KMS-11 (cell line): ENCODE data around the gene COL5A1.

Experiments used
- H2AFZ ChIP-seq: fragments of 200-600 bp; sonication (generic); 2 replicates; pipeline ENCODE4 v1.6.1; 2016; ENCODE audit warnings: antibody characterized with exemption, mixed run types, low read depth
- H3K27ac ChIP-seq: fragments of 200-600 bp; sonication (generic); 2 replicates; pipeline ENCODE4 v1.6.1; 2016; ENCODE audit warnings: mild to moderate bottlenecking, mixed run types
- H3K27me3 ChIP-seq: fragments of 200-600 bp; sonication (generic); 2 replicates; pipeline ENCODE4 v1.6.1; 2017; ENCODE audit warnings: mild to moderate bottlenecking, low read depth, mixed run types, moderate library complexity; ENCODE audit not compliant: insufficient read depth
- H3K36me3 ChIP-seq: fragments of 200-600 bp; sonication (generic); 2 replicates; pipeline ENCODE4 v1.6.1; 2017; ENCODE audit warnings: mild to moderate bottlenecking, mixed run types; ENCODE audit not compliant: insufficient read depth
- H3K4me1 ChIP-seq: fragments of 200-600 bp; sonication (generic); 2 replicates; pipeline ENCODE4 v1.6.1; 2016; ENCODE audit warnings: mild to moderate bottlenecking, low read depth, mixed run types; ENCODE audit not compliant: poor library complexity, severe bottlenecking
- H3K4me2 ChIP-seq: fragments of 200-600 bp; sonication (generic); 2 replicates; pipeline ENCODE4 v1.7.0; 2016; ENCODE audit warnings: mild to moderate bottlenecking, mixed run types
- H3K4me3 ChIP-seq: fragments of 200-600 bp; sonication (generic); IDR thresholded peaks from 2 replicates; pipeline ENCODE4 v1.6.1; 2017; ENCODE audit warnings: low read depth, low read length, mixed read lengths; ENCODE audit not compliant: insufficient read depth
- H3K79me2 ChIP-seq: fragments of 200-600 bp; sonication (generic); 2 replicates; pipeline ENCODE4 v1.6.1; 2016; ENCODE audit warnings: low read depth, mixed run types; ENCODE audit not compliant: insufficient read depth
- H3K9ac ChIP-seq: fragments of 200-600 bp; sonication (generic); 2 replicates; pipeline ENCODE4 v1.6.1; 2016; ENCODE audit warnings: mild to moderate bottlenecking, mixed run types
- H4K20me1 ChIP-seq: fragments of 200-600 bp; sonication (generic); 2 replicates; pipeline ENCODE4 v1.6.1; 2016; ENCODE audit warnings: mild to moderate bottlenecking, mixed run types; ENCODE audit not compliant: insufficient read depth
- CTCF ChIP-seq: fragments of 200-600 bp; sonication (generic); conservative IDR thresholded peaks from 2 replicates; pipeline ENCODE4 v1.6.1; 2017; ENCODE audit warnings: low read depth, mild to moderate bottlenecking, antibody characterized with exemption, low read length, moderate library complexity, mixed read lengths

COL5A1 gene

GRCh38 chr9:134778156-134778555 is 136.6 kb downstream of the COL5A1 start:
- Histone ChIP-seq H3K27ac (no peak overlapping the region), H3K27me3 (peaks cover 53% of the 10 kb centered on the region), H3K36me3 (no peaks in the 10 kb centered on the region), H3K9ac (no peak overlapping the region), H3K4me1 (no peaks in the 10 kb centered on the region), H3K4me2 (no peak overlapping the region), H2AFZ (no peak overlapping the region), H3K79me2 (no peaks in the 10 kb centered on the region), H3K4me3 (no peak overlapping the region), H4K20me1 (no peaks in the 10 kb centered on the region)
- TF ChIP-seq CTCF, result no peak

GRCh38 chr9:134778841-134779411 is 137.3 kb downstream of the COL5A1 start:
- 0 out of 2 replicates have a peak, but pooled peaks have one; percentile 18 for TF ChIP-seq CTCF
- no peak overlapping the region for H3K9ac ChIP-seq
- no peak overlapping the region for H3K4me2 ChIP-seq
- H3K4me1 ChIP-seq, result no peaks in the 10 kb centered on the region
- H3K36me3 ChIP-seq, result no peaks in the 10 kb centered on the region
- H3K27me3 ChIP-seq, result peaks cover 53% of the 10 kb centered on the region
- no peaks in the 10 kb centered on the region for H4K20me1 ChIP-seq
- H2AFZ ChIP-seq, result no peak overlapping the region
- H3K79me2 ChIP-seq, result no peaks in the 10 kb centered on the region
- H3K4me3 ChIP-seq, result no peak overlapping the region
- no peak overlapping the region for H3K27ac ChIP-seq

GRCh38 chr9:134779640-134780039 is 138.0 kb downstream of the COL5A1 start:
- Histone ChIP-seq H3K27me3 (peaks cover 58% of the 10 kb centered on the region), H3K4me1 (no peaks in the 10 kb centered on the region), H2AFZ (no peak overlapping the region), H3K4me3 (no peak overlapping the region), H3K27ac (no peak overlapping the region), H4K20me1 (no peaks in the 10 kb centered on the region), H3K9ac (no peak overlapping the region), H3K4me2 (no peak overlapping the region), H3K36me3 (no peaks in the 10 kb centered on the region), H3K79me2 (no peaks in the 10 kb centered on the region)
- no peak for TF ChIP-seq CTCF

GRCh38 chr9:134781591-134782302 is 140.1 kb downstream of the COL5A1 start:
- Histone ChIP-seq H3K9ac (no peak overlapping the region), H3K4me1 (no peaks in the 10 kb centered on the region), H3K79me2 (no peaks in the 10 kb centered on the region), H3K4me3 (no peak overlapping the region), H4K20me1 (no peaks in the 10 kb centered on the region), H2AFZ (no peak overlapping the region), H3K36me3 (no peaks in the 10 kb centered on the region), H3K4me2 (no peak overlapping the region), H3K27me3 (peaks cover 57% of the 10 kb centered on the region), H3K27ac (no peak overlapping the region)
- no peak for TF ChIP-seq CTCF
